Measurements from ENCODE around the gene SEC24D.
"Not testable (repeated sequence)": the region's sequence is repeated elsewhere in the genome, so short reads cannot be mapped to it uniquely, and the experiment has no call there.

SEC24D gene

GRCh38 chr4:118811832-118812231 is 24.1 kb downstream of the SEC24D start:
- no peak for DNase-seq (ENCODE audit: low read depth in 2 of 2)

- DNase-seq (ENCODE audit: low read depth in 2 of 2): no peak
These were observed 24.7 kb downstream of the SEC24D start for GRCh38 chr4:118810991-118811764.

- no peak for DNase-seq (ENCODE audit: low read depth in 2 of 2)
These were observed 28.3 kb downstream of the SEC24D start for GRCh38 chr4:118807659-118808058.

GRCh38 chr4:118803253-118803652 is 32.7 kb downstream of the SEC24D start:
- no peak for DNase-seq (ENCODE audit: low read depth in 2 of 2)

GRCh38 chr4:118801895-118802575 is 33.9 kb downstream of the SEC24D start:
- no peak for DNase-seq (ENCODE audit: low read depth in 2 of 2)

- DNase-seq (ENCODE audit: low read depth in 2 of 2): no peak
These were observed 36.5 kb downstream of the SEC24D start for GRCh38 chr4:118799231-118799942.

GRCh38 chr4:118798658-118799057 is 37.3 kb downstream of the SEC24D start:
- no peak for DNase-seq (ENCODE audit: low read depth in 2 of 2)

- no peak for DNase-seq (ENCODE audit: low read depth in 2 of 2)
These were observed 38.3 kb downstream of the SEC24D start for GRCh38 chr4:118797558-118798142.

- DNase-seq (ENCODE audit: low read depth in 2 of 2): not testable (repeated sequence)
These were observed 44.1 kb downstream of the SEC24D start for GRCh38 chr4:118791690-118792446.

- no peak for DNase-seq (ENCODE audit: low read depth in 2 of 2)
These were observed 45.4 kb downstream of the SEC24D start for GRCh38 chr4:118790544-118790943.

- no peak for DNase-seq (ENCODE audit: low read depth in 2 of 2)
These were observed 47.0 kb downstream of the SEC24D start for GRCh38 chr4:118788911-118789310.

GRCh38 chr4:118787844-118788380 is 48.0 kb downstream of the SEC24D start:
- no peak for DNase-seq (ENCODE audit: low read depth in 2 of 2)

GRCh38 chr4:118784776-118785175 is 51.1 kb downstream of the SEC24D start:
- no peak for DNase-seq (ENCODE audit: low read depth in 2 of 2)

- no peak for DNase-seq (ENCODE audit: low read depth in 2 of 2)
These were observed 52.0 kb downstream of the SEC24D start for GRCh38 chr4:118783887-118784286.

GRCh38 chr4:118782886-118783285 is 53.0 kb downstream of the SEC24D start:
- not testable (repeated sequence) for DNase-seq (ENCODE audit: low read depth in 2 of 2)

- DNase-seq (ENCODE audit: low read depth in 2 of 2): not testable (repeated sequence)
These were observed 58.3 kb downstream of the SEC24D start for GRCh38 chr4:118777649-118778048.

- DNase-seq (ENCODE audit: low read depth in 2 of 2): not testable (repeated sequence)
These were observed 58.8 kb downstream of the SEC24D start for GRCh38 chr4:118776955-118777640.

- DNase-seq (ENCODE audit: low read depth in 2 of 2): no peak
These were observed 59.6 kb downstream of the SEC24D start for GRCh38 chr4:118776157-118776954.

- DNase-seq (ENCODE audit: low read depth in 2 of 2): no peak
These were observed 60.5 kb downstream of the SEC24D start for GRCh38 chr4:118775405-118775804.

- no peak for DNase-seq (ENCODE audit: low read depth in 2 of 2)
These were observed 60.9 kb downstream of the SEC24D start for GRCh38 chr4:118774989-118775388.
